D721Med (cell line): Measurements from ENCODE around the gene GADD45GIP1.

ENCODE experiments used
- DNase-seq: peaks from one replicate; pipeline ENCODE4 v3.0.0; 2011; ENCODE audit warnings: low spot score; ENCODE audit not compliant: insufficient read length
- FAIRE-seq: peaks from 2 replicates; lab custom pipeline; 2011; peaks lifted over from hg19 to GRCh38; lab: Jason Lieb, UNC
- TF ChIP-seq, protein P1 (sequence below): IDR thresholded peaks from 2 replicates; pipeline ENCODE4 v1.5.1; 2012; ENCODE audit warnings: mild to moderate bottlenecking, control low read depth; ENCODE audit not compliant: insufficient read depth; ENCODE audit errors: missing control alignments

The GADD45GIP1 gene

DNA sequence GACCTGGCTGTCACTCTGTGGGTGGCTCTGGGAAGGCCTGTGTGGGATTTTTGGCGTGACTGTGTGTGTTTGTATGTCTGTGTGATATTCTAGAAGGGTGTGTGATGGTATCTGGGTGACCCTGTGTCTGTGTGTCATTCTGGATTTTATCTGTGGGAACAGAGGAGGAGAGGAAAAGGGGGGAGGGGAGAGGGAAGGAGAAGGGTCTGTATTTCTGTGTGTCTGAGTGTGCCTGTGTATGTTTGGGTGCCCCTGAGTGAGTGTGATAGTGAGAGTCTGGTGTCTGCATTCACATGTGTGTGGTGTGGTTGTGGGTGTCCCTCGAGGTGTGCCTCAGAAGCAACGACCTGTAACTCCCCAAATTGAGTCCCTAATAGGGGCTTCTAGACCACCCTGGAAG is 30.2 kb upstream of the GADD45GIP1 start:
- TF ChIP-seq, protein P1, sequence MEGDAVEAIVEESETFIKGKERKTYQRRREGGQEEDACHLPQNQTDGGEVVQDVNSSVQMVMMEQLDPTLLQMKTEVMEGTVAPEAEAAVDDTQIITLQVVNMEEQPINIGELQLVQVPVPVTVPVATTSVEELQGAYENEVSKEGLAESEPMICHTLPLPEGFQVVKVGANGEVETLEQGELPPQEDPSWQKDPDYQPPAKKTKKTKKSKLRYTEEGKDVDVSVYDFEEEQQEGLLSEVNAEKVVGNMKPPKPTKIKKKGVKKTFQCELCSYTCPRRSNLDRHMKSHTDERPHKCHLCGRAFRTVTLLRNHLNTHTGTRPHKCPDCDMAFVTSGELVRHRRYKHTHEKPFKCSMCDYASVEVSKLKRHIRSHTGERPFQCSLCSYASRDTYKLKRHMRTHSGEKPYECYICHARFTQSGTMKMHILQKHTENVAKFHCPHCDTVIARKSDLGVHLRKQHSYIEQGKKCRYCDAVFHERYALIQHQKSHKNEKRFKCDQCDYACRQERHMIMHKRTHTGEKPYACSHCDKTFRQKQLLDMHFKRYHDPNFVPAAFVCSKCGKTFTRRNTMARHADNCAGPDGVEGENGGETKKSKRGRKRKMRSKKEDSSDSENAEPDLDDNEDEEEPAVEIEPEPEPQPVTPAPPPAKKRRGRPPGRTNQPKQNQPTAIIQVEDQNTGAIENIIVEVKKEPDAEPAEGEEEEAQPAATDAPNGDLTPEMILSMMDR, result no peak
- DNase-seq (no peak), FAIRE-seq (no peak)

DNA sequence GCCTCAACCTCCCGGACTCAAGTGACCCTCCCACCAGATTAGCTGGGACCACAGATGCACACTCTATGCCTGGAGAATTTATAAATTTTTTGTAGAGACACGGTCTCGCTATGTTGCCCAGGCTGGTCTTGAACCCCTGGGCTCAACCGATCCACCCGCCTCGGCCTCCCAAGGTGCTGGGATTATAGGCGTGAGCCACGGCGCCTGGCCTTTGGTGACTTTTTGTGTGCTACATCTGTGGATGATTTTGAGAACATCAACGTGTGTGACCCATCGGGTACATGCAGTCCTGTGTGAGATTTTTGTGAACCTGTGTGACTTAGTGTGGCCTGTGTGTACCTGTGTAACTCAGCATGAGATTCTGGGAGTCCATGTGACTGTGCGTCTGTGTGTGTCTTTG is 29.7 kb upstream of the GADD45GIP1 start:
- FAIRE-seq (no peak), DNase-seq (no peak)
- TF ChIP-seq, protein P1, result no peak

- TF ChIP-seq, protein P1, result no peak
- FAIRE-seq (no peak), DNase-seq (no peak)
Measured at GRCh38 chr19:12985049-12985776, 28.2 kb upstream of the GADD45GIP1 start.

- FAIRE-seq (no peak), DNase-seq (no peak)
- TF ChIP-seq, protein P1, result no peak
Measured at GRCh38 chr19:12984683-12985048, 27.6 kb upstream of the GADD45GIP1 start.

DNA sequence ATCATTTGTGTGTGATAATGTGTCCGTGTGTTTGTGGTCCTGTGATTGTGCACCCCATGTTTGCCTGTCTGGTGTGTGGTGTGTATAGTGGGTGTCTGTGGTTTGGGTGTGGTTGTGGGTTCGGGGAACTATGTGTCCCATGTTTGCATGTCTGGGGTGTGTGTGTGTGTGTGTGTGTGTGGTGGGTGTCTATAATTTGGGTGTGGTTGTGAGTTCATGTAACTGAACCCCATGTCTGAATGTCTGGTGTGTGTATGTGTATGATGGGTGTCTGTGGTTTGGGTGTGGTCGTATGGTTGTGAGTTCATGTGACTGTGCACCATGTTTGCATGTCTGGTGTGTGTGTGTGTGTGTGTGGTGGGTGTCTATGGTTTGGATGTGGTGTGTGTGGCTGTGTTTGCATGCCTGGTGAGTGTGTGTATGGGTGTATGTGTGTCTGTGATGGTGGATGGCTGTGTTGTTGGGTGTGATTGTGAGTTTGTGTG is 27.2 kb upstream of the GADD45GIP1 start:
- FAIRE-seq, result no peak
- no peak for DNase-seq
- TF ChIP-seq, protein P1, result no peak

GRCh38 chr19:12983542-12984142 is 26.6 kb upstream of the GADD45GIP1 start:
- FAIRE-seq (no peak), DNase-seq (peak; percentile 85)

More at GRCh38 chr19:12983542-12984142, 26.6 kb upstream of the GADD45GIP1 start:
- TF ChIP-seq, protein P1, result peak; percentile 82
